ENCODE results near the gene TNFRSF8. TPM values are rescaled to one million over a fixed set of nuclear protein-coding genes. Genes with fewer than 3 reads are reported as not detected.

Gene TNFRSF8
- total RNA-seq, 4 donors from 2014 or later = 0.83 to 2.8 (median 2.3) TPM

DNA sequence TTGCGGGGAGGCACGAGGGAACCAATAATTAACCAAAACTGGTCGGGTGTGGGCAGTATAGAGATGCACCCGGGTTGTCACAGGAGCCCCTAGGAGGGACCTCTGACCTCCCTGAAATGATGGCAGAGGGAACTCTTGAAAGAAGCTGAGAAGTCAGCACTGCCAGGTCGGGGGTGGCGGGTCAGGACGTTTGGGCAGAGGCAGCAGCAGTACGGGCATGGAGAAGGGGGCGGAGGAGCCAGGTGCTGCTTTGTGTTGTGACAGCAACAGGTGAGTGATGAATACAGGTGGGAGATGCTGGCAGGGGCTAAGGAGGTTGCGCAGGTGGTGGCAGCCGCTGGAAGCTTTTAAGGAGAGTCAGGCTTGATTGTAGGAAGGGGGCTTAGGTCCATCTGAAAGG lies 115.4 kb downstream of the TNFRSF8 start:
- Histone ChIP-seq H3K4me1 (peaks cover 68 to 95% (median 84%) of the 10 kb centered on the region in 4 donors), H3K27me3 (peaks cover 0 to 24% (median 0%) of the 10 kb centered on the region in 4 donors), H3K9me3 (no peaks in the 10 kb centered on the region), H3K27ac (replicated peaks in 1 of 4) (peak overlapping the region; percentile 40 to 72 (median 62)), H3K4me3 (no peak overlapping the region), H3K36me3 (no peaks in the 10 kb centered on the region)
- no peak for DNase-seq (ENCODE audit: extremely low spot score)
- intact Hi-C loops (cut with DNase I) = no loop called here
- TF ChIP-seq POLR2A (IDR thresholded peaks at IDR 0.05; ENCODE audit: low read depth) = no peak
- TF ChIP-seq, protein P1, sequence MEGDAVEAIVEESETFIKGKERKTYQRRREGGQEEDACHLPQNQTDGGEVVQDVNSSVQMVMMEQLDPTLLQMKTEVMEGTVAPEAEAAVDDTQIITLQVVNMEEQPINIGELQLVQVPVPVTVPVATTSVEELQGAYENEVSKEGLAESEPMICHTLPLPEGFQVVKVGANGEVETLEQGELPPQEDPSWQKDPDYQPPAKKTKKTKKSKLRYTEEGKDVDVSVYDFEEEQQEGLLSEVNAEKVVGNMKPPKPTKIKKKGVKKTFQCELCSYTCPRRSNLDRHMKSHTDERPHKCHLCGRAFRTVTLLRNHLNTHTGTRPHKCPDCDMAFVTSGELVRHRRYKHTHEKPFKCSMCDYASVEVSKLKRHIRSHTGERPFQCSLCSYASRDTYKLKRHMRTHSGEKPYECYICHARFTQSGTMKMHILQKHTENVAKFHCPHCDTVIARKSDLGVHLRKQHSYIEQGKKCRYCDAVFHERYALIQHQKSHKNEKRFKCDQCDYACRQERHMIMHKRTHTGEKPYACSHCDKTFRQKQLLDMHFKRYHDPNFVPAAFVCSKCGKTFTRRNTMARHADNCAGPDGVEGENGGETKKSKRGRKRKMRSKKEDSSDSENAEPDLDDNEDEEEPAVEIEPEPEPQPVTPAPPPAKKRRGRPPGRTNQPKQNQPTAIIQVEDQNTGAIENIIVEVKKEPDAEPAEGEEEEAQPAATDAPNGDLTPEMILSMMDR (IDR thresholded peaks at IDR 0.05) = no peak
- TF ChIP-seq POLR2AphosphoS5 (IDR thresholded peaks at IDR 0.05) = no peak
- no peak for TF ChIP-seq EP300 (IDR thresholded peaks at IDR 0.05)
- WGBS = 69% methylated on average over 11 of the region's 11 CpGs

DNA sequence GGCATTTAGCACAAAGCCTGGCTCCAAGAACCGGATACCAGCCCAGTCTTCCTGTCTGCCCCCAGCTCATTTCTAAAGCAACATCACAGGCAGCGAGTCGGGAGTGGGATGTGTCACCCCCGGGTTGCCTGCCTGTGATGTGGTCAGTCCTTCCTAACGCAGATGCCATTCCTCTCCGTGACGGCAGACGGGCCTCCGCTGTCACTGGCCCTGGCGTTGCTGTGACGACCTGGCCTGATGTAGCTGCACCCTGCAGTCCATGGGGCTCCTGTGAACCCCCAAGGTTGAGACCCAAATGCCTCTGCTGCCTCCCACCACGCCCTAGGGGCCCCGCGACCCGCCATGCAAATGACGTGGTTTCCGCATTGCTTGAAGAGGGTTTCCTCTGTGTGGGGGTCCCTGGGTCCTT lies 116.0 kb downstream of the TNFRSF8 start:
- 70% methylated on average over 5 of the region's 17 CpGs for WGBS

DNA sequence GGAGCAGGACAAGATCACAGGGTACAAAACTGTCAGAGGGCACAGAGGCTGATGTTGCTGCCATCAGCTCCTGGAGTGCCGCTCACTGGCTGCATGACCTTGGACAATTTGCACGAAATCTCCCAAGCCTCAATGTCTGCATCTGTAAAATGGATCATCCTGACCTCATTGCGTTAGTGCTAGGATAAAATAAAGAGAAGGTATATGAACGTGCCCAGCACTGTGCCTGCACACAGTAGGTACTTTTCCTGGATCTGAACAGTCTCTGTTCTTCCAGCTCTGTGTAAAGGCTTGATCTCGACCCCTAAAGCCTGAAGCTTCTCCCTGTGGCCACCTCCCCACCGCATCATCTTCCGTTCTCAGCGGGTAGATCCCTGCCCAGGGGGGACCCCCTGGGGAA lies 116.6 kb downstream of the TNFRSF8 start:
- TF ChIP-seq, protein P1 (IDR thresholded peaks at IDR 0.05) = no peak
- no peak for TF ChIP-seq EP300 (IDR thresholded peaks at IDR 0.05)
- peaks cover 67 to 95% (median 86%) of the 10 kb centered on the region in 4 donors for H3K4me1 ChIP-seq

More for the DNA sequence above, 116.0 kb downstream of the TNFRSF8 start:
- Histone ChIP-seq H3K27ac (replicated peaks in 1 of 4) (peak overlapping the region; percentile 57 to 72 (median 65)), H3K4me3 (no peak overlapping the region), H3K36me3 (no peaks in the 10 kb centered on the region), H3K27me3 (peaks cover 0 to 24% (median 0%) of the 10 kb centered on the region in 4 donors), H3K9me3 (no peaks in the 10 kb centered on the region), H3K4me1 (peaks cover 69 to 95% (median 86%) of the 10 kb centered on the region in 4 donors)
- TF ChIP-seq POLR2AphosphoS5 (IDR thresholded peaks at IDR 0.05) = peak; percentile 37 to 39
- no peak for TF ChIP-seq EP300 (IDR thresholded peaks at IDR 0.05)
- intact Hi-C loops (cut with DNase I) = no loop called here
- DNase-seq (ENCODE audit: extremely low spot score) = no peak

GRCh38 chr1:12180315-12180714 lies 117.2 kb downstream of the TNFRSF8 start:
- H3K27me3 ChIP-seq = peaks cover 0 to 34% (median 0%) of the 10 kb centered on the region in 4 donors
- no peak for DNase-seq (ENCODE audit: extremely low spot score)
- intact Hi-C loops (cut with DNase I) = no loop called here
- H3K27ac ChIP-seq (replicated peaks in 1 of 4) = peak overlapping the region; percentile 57 to 72 (median 65)
- 65% methylated on average over 10 of the region's 10 CpGs for WGBS
- H3K9me3 ChIP-seq = no peaks in the 10 kb centered on the region
- TF ChIP-seq EP300 (IDR thresholded peaks at IDR 0.05) (no peak), POLR2AphosphoS5 (IDR thresholded peaks at IDR 0.05) (peak; percentile 26 to 40), POLR2A (IDR thresholded peaks at IDR 0.05; ENCODE audit: low read depth) (no peak)
- TF ChIP-seq, protein P1 (IDR thresholded peaks at IDR 0.05) = no peak
- H3K4me1 ChIP-seq = peaks cover 67 to 95% (median 86%) of the 10 kb centered on the region in 4 donors
- no peak overlapping the region for H3K4me3 ChIP-seq
- H3K36me3 ChIP-seq = no peaks in the 10 kb centered on the region

More for the DNA sequence above, 116.6 kb downstream of the TNFRSF8 start:
- H3K27me3 ChIP-seq = peaks cover 0 to 28% (median 0%) of the 10 kb centered on the region in 4 donors
- H3K27ac ChIP-seq (replicated peaks in 1 of 4) = peak overlapping the region; percentile 57 to 72 (median 65)
- intact Hi-C loops (cut with DNase I) = no loop called here
- H3K4me3 ChIP-seq = no peak overlapping the region
- DNase-seq (ENCODE audit: extremely low spot score) = no peak
- 95% methylated on average over 8 of the region's 8 CpGs for WGBS
- no peaks in the 10 kb centered on the region for H3K36me3 ChIP-seq
- H3K9me3 ChIP-seq = no peaks in the 10 kb centered on the region

DNA sequence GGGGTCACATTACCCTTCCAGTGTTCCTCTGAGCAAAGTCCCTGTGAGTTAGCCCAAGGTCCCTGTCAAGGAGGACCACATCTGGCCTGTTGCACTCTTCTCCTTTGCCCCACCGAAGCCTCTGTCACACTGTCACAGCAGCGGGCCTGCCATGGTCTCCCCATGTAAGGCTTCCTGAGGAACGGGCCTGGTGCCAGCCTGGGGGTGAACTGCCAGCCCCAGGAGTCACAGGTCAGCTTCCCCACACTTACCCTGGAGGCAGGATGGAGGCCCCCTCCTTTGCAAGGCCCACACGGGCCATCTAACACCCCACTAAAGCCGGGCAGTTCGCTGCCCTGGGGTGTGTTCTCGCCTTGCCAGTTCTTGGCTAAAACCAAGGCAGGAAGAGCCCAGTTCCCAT lies 117.8 kb downstream of the TNFRSF8 start:
- no peaks in the 10 kb centered on the region for H3K36me3 ChIP-seq
- no peak overlapping the region for H3K4me3 ChIP-seq
- H3K27me3 ChIP-seq = peaks cover 0 to 40% (median 0%) of the 10 kb centered on the region in 4 donors
- 82% methylated on average over 7 of the region's 7 CpGs for WGBS
- intact Hi-C loops (cut with DNase I) = no loop called here
- H3K9me3 ChIP-seq = no peaks in the 10 kb centered on the region
- H3K4me1 ChIP-seq = peaks cover 67 to 95% (median 88%) of the 10 kb centered on the region in 4 donors
- no peak for DNase-seq (ENCODE audit: extremely low spot score)
- no peak for TF ChIP-seq EP300 (IDR thresholded peaks at IDR 0.05)
- TF ChIP-seq POLR2AphosphoS5 (IDR thresholded peaks at IDR 0.05) = no peak
- H3K27ac ChIP-seq (replicated peaks in 1 of 4) = peak overlapping the region; percentile 57 to 69 (median 65)

DNA sequence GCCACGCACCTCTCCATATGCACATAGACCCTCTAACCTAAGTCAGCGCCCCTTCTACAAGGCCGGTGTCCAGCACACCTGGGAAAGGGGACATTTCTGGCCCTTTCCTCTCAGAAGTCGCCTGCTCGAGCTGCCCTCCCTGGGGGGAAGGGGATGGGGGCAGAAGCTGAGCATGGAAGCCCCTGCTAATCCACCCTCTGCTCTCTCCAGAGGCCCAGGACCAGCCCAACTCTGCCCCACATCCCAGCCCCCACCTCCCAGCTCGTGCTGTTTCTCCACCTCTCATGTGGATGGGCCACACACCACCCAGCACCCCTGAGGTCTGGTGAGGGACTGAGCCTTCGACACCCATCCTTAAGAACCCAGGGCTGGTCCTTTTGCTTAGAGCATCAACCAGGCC lies 118.5 kb downstream of the TNFRSF8 start:
- TF ChIP-seq EP300 (IDR thresholded peaks at IDR 0.05) (no peak), POLR2AphosphoS5 (IDR thresholded peaks at IDR 0.05) (no peak), POLR2A (IDR thresholded peaks at IDR 0.05; ENCODE audit: low read depth) (no peak)
- TF ChIP-seq, protein P1 (IDR thresholded peaks at IDR 0.05) = no peak
- no peak overlapping the region for H3K4me3 ChIP-seq
- H3K27me3 ChIP-seq = peaks cover 0 to 45% (median 0%) of the 10 kb centered on the region in 4 donors
- WGBS = 98% methylated on average over 7 of the region's 7 CpGs
- H3K4me1 ChIP-seq = peaks cover 67 to 96% (median 93%) of the 10 kb centered on the region in 4 donors
- H3K27ac ChIP-seq (replicated peaks in 1 of 4) = peak overlapping the region; percentile 57 to 85 (median 66)
- H3K36me3 ChIP-seq = no peaks in the 10 kb centered on the region
- intact Hi-C loops (cut with DNase I) = no loop called here
- no peak for DNase-seq (ENCODE audit: extremely low spot score)
- H3K9me3 ChIP-seq = no peaks in the 10 kb centered on the region

Measured in esophagus muscularis mucosa (tissue), 4 donors.